Esophagus squamous epithelium (tissue), 5 donors: ENCODE results near the gene BEST2. TPM values are rescaled to one million over a fixed set of nuclear protein-coding genes. Genes with fewer than 3 reads are reported as not detected.

Source experiments
- DNase-seq: peaks from one replicate; lab custom pipeline; 2025; lab: John Stamatoyannopoulos, UW
- H3K27ac ChIP-seq, 4 donors: fragments of 200-600 bp; sonication (generic); one replicate each; pipeline ENCODE4 v1.5.1; 2016 to 2019; ENCODE audit warnings: mild to moderate bottlenecking in 1 of 4
- H3K27me3 ChIP-seq, 4 donors: fragments of 200-600 bp; sonication (generic); 1 replicate in 3 of 4; 2 replicates in 1 of 4; pipeline versions ENCODE4 v1.5.1 to v1.6.0; 2017 to 2021; ENCODE audit warnings: antibody characterized with exemption in 1 of 4
- H3K36me3 ChIP-seq, 3 donors: fragments of 200-600 bp; sonication (generic); one replicate each; pipeline ENCODE4 v1.5.1; 2016 to 2019
- H3K4me1 ChIP-seq, 3 donors: fragments of 200-600 bp; sonication (generic); one replicate each; pipeline ENCODE4 v1.5.1; 2017 to 2019
- H3K4me3 ChIP-seq, 4 donors: fragments of 200-600 bp; sonication (generic); 1 replicate in 3 of 4; 2 replicates in 1 of 4; pipeline ENCODE4 v1.5.1; 2016 to 2019; ENCODE audit warnings: mild to moderate bottlenecking in 2 of 4, moderate library complexity in 1 of 4
- H3K9me3 ChIP-seq, 3 donors: fragments of 200-600 bp; sonication (generic); one replicate each; pipeline ENCODE4 v1.5.1; 2016 to 2019
- CTCF ChIP-seq, 6 experiments: fragments of 450-650 bp in 4 of 6; fragments of 200-600 bp in 2 of 6; sonication (generic) in 2 of 6; IDR thresholded peaks; one replicate each; pipeline ENCODE4 v1.5.1; 2016 to 2019; ENCODE audit warnings: antibody characterized with exemption in 6 of 6, mild to moderate bottlenecking in 4 of 6, moderate library complexity in 4 of 6
- POLR2A ChIP-seq, 4 donors: fragments of 450-650 bp; IDR thresholded peaks; one replicate each; pipeline ENCODE4 v1.6.1; 2017; ENCODE audit warnings: antibody characterized with exemption in 4 of 4, mild to moderate bottlenecking in 4 of 4, moderate library complexity in 3 of 4
- WGBS, 2 donors: methylation state at CpG; one replicate each; pipeline ENCODE4 v1.1.5; 2018; 5-methylcytosine and 5-hydroxymethylcytosine counted together
- intact Hi-C: fragments of 100-400 bp; cut with DNase I; formaldehyde crosslinking; loops from one replicate; pipeline ENCODE4 v1.15.0; 2022
- total RNA-seq, 4 donors: library from RNA; depleted of rRNA; stranded (reverse); fragments of >200 nt; gene quantifications; one replicate each; pipeline ENCODE4 v1.1.0, GENCODE V29; 2016
- donor health status: DM: yes; HTN: yes; CAD: no.

BEST2 gene
- total RNA-seq, 4 donors from 2014 or later, result 0.27 to 1.3 TPM; not detected in 2

GRCh38 chr19:12782174-12782423, 30.5 kb downstream of the BEST2 start:
- 0% methylated on average over 6 of the region's 12 CpGs; no CpG with 5 or more reads in 1 of the 2 donors for WGBS, 2 donors
- H3K27me3 ChIP-seq, result no peaks in the 10 kb centered on the region
- TF ChIP-seq POLR2A (IDR thresholded peaks at IDR 0.05) (no peak), CTCF (IDR thresholded peaks at IDR 0.05) (no peak)
- peak; percentile 67 for DNase-seq
- H3K4me3 ChIP-seq, result peak overlapping the region; percentile 43 to 70 (median 55)
- H3K9me3 ChIP-seq, result no peaks in the 10 kb centered on the region
- intact Hi-C loops, result no loop called here
- H3K36me3 ChIP-seq, result no peaks in the 10 kb centered on the region
- peaks cover 71 to 89% (median 72%) of the 10 kb centered on the region in 3 donors for H3K4me1 ChIP-seq
- H3K27ac ChIP-seq, result peak overlapping the region; percentile 99

GRCh38 chr19:12782424-12783290, 31.1 kb downstream of the BEST2 start:
- peaks cover 72 to 89% (median 74%) of the 10 kb centered on the region in 3 donors for H3K4me1 ChIP-seq
- no peaks in the 10 kb centered on the region for H3K27me3 ChIP-seq
- no peaks in the 10 kb centered on the region for H3K36me3 ChIP-seq
- H3K9me3 ChIP-seq, result no peaks in the 10 kb centered on the region
- 0% methylated on average over 4 to 20 of the region's 88 CpGs for WGBS, 2 donors
- peak overlapping the region; percentile 43 to 70 (median 55) for H3K4me3 ChIP-seq
- peak; percentile 67 for DNase-seq
- TF ChIP-seq CTCF (IDR thresholded peaks at IDR 0.05), result peak in 4 of 6 experiments; percentile 5 to 20 (median 16)
- TF ChIP-seq POLR2A (IDR thresholded peaks at IDR 0.05), result peak in 3 of 4 donors; percentile 29 to 76 (median 62)
- intact Hi-C loops, result no loop called here
- H3K27ac ChIP-seq, result peak overlapping the region; percentile 99

- 4 to 19% methylated on average over 4 to 5 of the region's 16 CpGs for WGBS, 2 donors
- peak overlapping the region; percentile 99 for H3K27ac ChIP-seq
- intact Hi-C loops, result no loop called here
- H3K36me3 ChIP-seq, result no peaks in the 10 kb centered on the region
- H3K4me3 ChIP-seq, result peak overlapping the region; percentile 43 to 70 (median 55)
- H3K27me3 ChIP-seq, result no peaks in the 10 kb centered on the region
- no peaks in the 10 kb centered on the region for H3K9me3 ChIP-seq
- DNase-seq, result no peak
- TF ChIP-seq POLR2A (IDR thresholded peaks at IDR 0.05) (peak in 1 of 4 donors; percentile 12), CTCF (IDR thresholded peaks at IDR 0.05) (peak in 1 of 6 experiments; percentile 6)
- H3K4me1 ChIP-seq, result peaks cover 79 to 89% (median 80%) of the 10 kb centered on the region in 3 donors
Observed at GRCh38 chr19:12783291-12783848, 31.8 kb downstream of the BEST2 start.

GRCh38 chr19:12783849-12784393, 32.3 kb downstream of the BEST2 start:
- intact Hi-C loops, result no loop called here
- H3K36me3 ChIP-seq, result no peaks in the 10 kb centered on the region
- TF ChIP-seq POLR2A (IDR thresholded peaks at IDR 0.05), result no peak
- TF ChIP-seq CTCF (IDR thresholded peaks at IDR 0.05), result no peak
- no peaks in the 10 kb centered on the region for H3K9me3 ChIP-seq
- DNase-seq, result no peak
- H3K4me1 ChIP-seq, result peaks cover 79 to 89% (median 80%) of the 10 kb centered on the region in 3 donors
- WGBS, 2 donors, result 0 to 50% methylated on average over 1 to 2 of the region's 19 CpGs
- peak overlapping the region; percentile 99 for H3K27ac ChIP-seq
- H3K27me3 ChIP-seq, result no peaks in the 10 kb centered on the region
- peak overlapping the region in 3 of 4 donors; percentile 52 to 70 (median 58) for H3K4me3 ChIP-seq
